ENCODE data around the gene NDUFAF3. TPM values are rescaled to one million over a fixed set of nuclear protein-coding genes. Genes with fewer than 3 reads are reported as not detected.

NDUFAF3 gene
- total RNA-seq, 1 experiment from 2014 or later = 40.7 TPM

DNA sequence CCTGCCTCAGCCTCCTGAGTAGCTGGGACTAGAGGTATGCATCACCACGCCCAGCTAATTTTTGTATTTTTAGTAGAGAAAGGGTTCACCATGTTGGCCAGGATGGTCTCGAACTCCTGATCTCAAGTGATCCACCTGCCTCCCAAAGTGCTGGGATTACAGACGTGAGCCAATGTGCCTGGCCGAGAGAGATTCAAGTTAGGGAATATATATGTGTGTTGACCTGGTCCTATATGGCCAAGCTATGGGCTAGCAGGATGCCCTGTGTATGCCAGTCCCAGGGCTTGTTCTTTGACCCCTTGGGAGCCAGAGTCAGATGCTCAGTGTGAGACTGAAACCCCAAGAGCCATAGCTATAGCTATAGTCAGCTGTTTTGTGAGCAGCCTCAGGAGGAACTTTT, 1.9 kb downstream of the NDUFAF3 start:
- Histone ChIP-seq H3K9me3 (ENCODE audit: control insufficient read depth, low read depth, low read length) (no peaks in the 10 kb centered on the region), H4K5ac (ENCODE audit: insufficient read length, low read depth, low read length) (no peak overlapping the region), H3K56ac (ENCODE audit: insufficient read length, low read depth, low read length) (no peak overlapping the region), H2BK15ac (ENCODE audit: low read depth, low read length) (no peak overlapping the region), H2BK5ac (ENCODE audit: insufficient read length, low read length) (no peak overlapping the region), H3K27me3 (ENCODE audit: insufficient read depth, low read length) (no peaks in the 10 kb centered on the region), H3K23me2 (ENCODE audit: insufficient read length, low read depth, low read length, poor library complexity, severe bottlenecking) (peaks cover 19% of the 10 kb centered on the region), H3K4me2 (ENCODE audit: insufficient read depth, insufficient read length, low read length) (no peak overlapping the region), H4K8ac (replicated peaks; ENCODE audit: insufficient read length, low read depth, low read length) (no peak overlapping the region), H2AK5ac (ENCODE audit: insufficient read length, low read length) (no peak overlapping the region), H2BK12ac (ENCODE audit: insufficient read length, low read depth, low read length) (no peak overlapping the region), H3K14ac (ENCODE audit: insufficient read depth, low read length) (no peak overlapping the region), H3K4me1 (ENCODE audit: insufficient read depth, low read length) (no peaks in the 10 kb centered on the region), H3K4ac (ENCODE audit: low read depth, low read length) (no peak overlapping the region), H2BK120ac (ENCODE audit: low read depth, low read length, poor library complexity, severe bottlenecking) (no peak overlapping the region), H3K79me2 (ENCODE audit: insufficient read depth, low read length) (no peaks in the 10 kb centered on the region), H3K9ac (ENCODE audit: extremely low read depth, insufficient read length, low read length) (no peak overlapping the region), H3K79me1 (ENCODE audit: insufficient read depth, low read depth, low read length, poor library complexity, severe bottlenecking) (no peaks in the 10 kb centered on the region), H3K18ac (ENCODE audit: insufficient read length, low read depth, low read length) (no peak overlapping the region), H2BK20ac (ENCODE audit: low read depth, low read length, poor library complexity, severe bottlenecking) (no peak overlapping the region), H3K27ac (ENCODE audit: insufficient read length, low read depth, low read length) (no peak overlapping the region), H4K20me1 (ENCODE audit: control insufficient read depth, insufficient read depth, insufficient read length) (peaks cover 7% of the 10 kb centered on the region), H2AFZ (ENCODE audit: low read length) (no peak overlapping the region), H4K91ac (ENCODE audit: insufficient read length, low read depth, low read length) (no peak overlapping the region), H3K23ac (ENCODE audit: insufficient read length, low read depth, low read length) (no peak overlapping the region), H3T11ph (ENCODE audit: low read length) (no peak overlapping the region)
- no peak for DNase-seq
- H3K9me3 Mint-ChIP-seq = no peaks in the 10 kb centered on the region
- H3K27me3 Mint-ChIP-seq (ENCODE audit: low read depth) = no peaks in the 10 kb centered on the region; the same call in 1 of the 2 replicates
- peak overlapping the region in 1 of 3 experiments; percentile 44; a peak in 2 of 7 replicates for H3K27ac Mint-ChIP-seq
- peaks cover 28 to 36% of the 10 kb centered on the region in 2 experiments for H3K4me1 Mint-ChIP-seq
- WGBS (ENCODE audit: extremely low coverage, insufficient read length, low lambda C conversion rate) = no CpG with 5 or more reads among the region's 4 CpGs
- peak overlapping the region; percentile 91 to 95 for H3K4me3 Mint-ChIP-seq
- peaks cover 52 to 62% (median 62%) of the 10 kb centered on the region in 3 experiments for H3K36me3 Mint-ChIP-seq (ENCODE audit: insufficient read depth in 1 of 3, low read depth in 3 of 3)
- TF ChIP-seq, protein P1, sequence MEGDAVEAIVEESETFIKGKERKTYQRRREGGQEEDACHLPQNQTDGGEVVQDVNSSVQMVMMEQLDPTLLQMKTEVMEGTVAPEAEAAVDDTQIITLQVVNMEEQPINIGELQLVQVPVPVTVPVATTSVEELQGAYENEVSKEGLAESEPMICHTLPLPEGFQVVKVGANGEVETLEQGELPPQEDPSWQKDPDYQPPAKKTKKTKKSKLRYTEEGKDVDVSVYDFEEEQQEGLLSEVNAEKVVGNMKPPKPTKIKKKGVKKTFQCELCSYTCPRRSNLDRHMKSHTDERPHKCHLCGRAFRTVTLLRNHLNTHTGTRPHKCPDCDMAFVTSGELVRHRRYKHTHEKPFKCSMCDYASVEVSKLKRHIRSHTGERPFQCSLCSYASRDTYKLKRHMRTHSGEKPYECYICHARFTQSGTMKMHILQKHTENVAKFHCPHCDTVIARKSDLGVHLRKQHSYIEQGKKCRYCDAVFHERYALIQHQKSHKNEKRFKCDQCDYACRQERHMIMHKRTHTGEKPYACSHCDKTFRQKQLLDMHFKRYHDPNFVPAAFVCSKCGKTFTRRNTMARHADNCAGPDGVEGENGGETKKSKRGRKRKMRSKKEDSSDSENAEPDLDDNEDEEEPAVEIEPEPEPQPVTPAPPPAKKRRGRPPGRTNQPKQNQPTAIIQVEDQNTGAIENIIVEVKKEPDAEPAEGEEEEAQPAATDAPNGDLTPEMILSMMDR (conservative IDR thresholded peaks at IDR 0.05) = no peak

Measured in H9 (cell line).